HS-5 (cell line): ENCODE data around the gene B9D2.

Experiments used
- DNase-seq: peaks from one replicate; pipeline ENCODE4 v3.0.0-alpha.2; 2012; ENCODE audit warnings: low read depth

Gene B9D2

GRCh38 chr19:41327076-41327575 is 36.8 kb downstream of the B9D2 start:
- DNase-seq = no peak

- no peak for DNase-seq
These were observed 37.8 kb downstream of the B9D2 start for GRCh38 chr19:41325947-41326706.

- DNase-seq = no peak
These were observed 38.4 kb downstream of the B9D2 start for GRCh38 chr19:41325640-41325946.

GRCh38 chr19:41324921-41325639 is 38.9 kb downstream of the B9D2 start:
- DNase-seq = no peak

- no peak for DNase-seq
These were observed 39.7 kb downstream of the B9D2 start for GRCh38 chr19:41324231-41324702.

GRCh38 chr19:41323430-41324125 is 40.4 kb downstream of the B9D2 start:
- DNase-seq = peak; percentile 73

- DNase-seq = no peak
These were observed 40.9 kb downstream of the B9D2 start for GRCh38 chr19:41323023-41323422.

- no peak for DNase-seq
These were observed 41.5 kb downstream of the B9D2 start for GRCh38 chr19:41322451-41322850.

GRCh38 chr19:41321600-41322270 is 42.2 kb downstream of the B9D2 start:
- no peak for DNase-seq

GRCh38 chr19:41321204-41321599 is 42.7 kb downstream of the B9D2 start:
- DNase-seq = no peak

- no peak for DNase-seq
These were observed 43.4 kb downstream of the B9D2 start for GRCh38 chr19:41320568-41320967.

- no peak for DNase-seq
These were observed 43.8 kb downstream of the B9D2 start for GRCh38 chr19:41320185-41320518.

GRCh38 chr19:41319500-41320184 is 44.3 kb downstream of the B9D2 start:
- DNase-seq = no peak

- no peak for DNase-seq
These were observed 45.1 kb downstream of the B9D2 start for GRCh38 chr19:41318696-41319499.

GRCh38 chr19:41316306-41316920 is 47.5 kb downstream of the B9D2 start:
- DNase-seq = no peak

- no peak for DNase-seq
These were observed 52.3 kb downstream of the B9D2 start for GRCh38 chr19:41311613-41312012.

- no peak for DNase-seq
These were observed 52.9 kb downstream of the B9D2 start for GRCh38 chr19:41311072-41311471.

GRCh38 chr19:41310033-41310831 is 53.7 kb downstream of the B9D2 start, which contains the start of gene CCDC97:
Gene CCDC97, plus strand, starts transcription at chr19:41310172. Its CDS starts 139 bp downstream, at chr19:41310311.
- DNase-seq = peak; percentile 73
